K562 (cell line): ENCODE measurements around the gene RPS15A. TPM values are rescaled to one million over a fixed set of nuclear protein-coding genes. Genes with fewer than 3 reads are reported as not detected.

ENCODE experiments used
- BRCA1 ChIP-seq, 2 experiments: fragments of 450-650 bp in 1 of 2; sonication (generic) in 1 of 2; formaldehyde crosslinking in 1 of 2; IDR thresholded peaks; 2 replicates each; pipeline versions ENCODE4 v1.5.0 to v1.6.1; 2017 to 2020; ENCODE audit warnings: mild to moderate bottlenecking in 1 of 2, missing genetic modification reagents in 1 of 2
- ETV6 ChIP-seq, 3 experiments: fragments of 150-350 bp in 1 of 3; sonication (generic) in 1 of 3; formaldehyde crosslinking in 1 of 3; IDR thresholded peaks; 2 replicates each; pipeline versions ENCODE4 v1.6.1 to v1.8.0; 2014 to 2022; ENCODE audit warnings: borderline replicate concordance in 2 of 3, low read depth in 2 of 3, antibody characterized with exemption in 1 of 3, low read length in 1 of 3, mild to moderate bottlenecking in 1 of 3, missing genetic modification reagents in 1 of 3
- FUS ChIP-seq: fragments of 200-400 bp; formaldehyde crosslinking; optimal IDR thresholded peaks from 2 replicates; pipeline ENCODE3; 2017; ENCODE audit warnings: low read depth, low read length
- HDAC2 ChIP-seq: fragments of 450-650 bp; IDR thresholded peaks from 2 replicates; pipeline ENCODE4 v1.6.1; 2016; ENCODE audit warnings: mild to moderate bottlenecking
- KAT2B ChIP-seq: IDR thresholded peaks from one replicate; pipeline ENCODE4 v1.6.1; 2012; ENCODE audit warnings: low read depth, mild to moderate bottlenecking, control low read depth, inconsistent platforms, low read length, moderate library complexity
- LCOR ChIP-seq: sonication (generic); formaldehyde crosslinking; IDR thresholded peaks from 2 replicates; pipeline ENCODE4 v1.8.0; 2022; ENCODE audit warnings: mild to moderate bottlenecking, missing genetic modification reagents
- NONO ChIP-seq, 2 experiments: fragments of 200-400 bp in 1 of 2; fragments of 450-650 bp in 1 of 2; formaldehyde crosslinking in 1 of 2; IDR thresholded peaks; 2 replicates each; pipeline ENCODE4 v1.6.1; 2017; ENCODE audit warnings: low read depth in 2 of 2, mild to moderate bottlenecking in 2 of 2, moderate library complexity in 2 of 2, low read length in 1 of 2
- PHF20 ChIP-seq: fragments of 450-650 bp; IDR thresholded peaks from 2 replicates; pipeline ENCODE4 v1.6.1; 2018; ENCODE audit not compliant: partially characterized antibody
- SMARCA4 ChIP-seq: fragments of 450-650 bp; IDR thresholded peaks from 2 replicates; pipeline ENCODE4 v1.6.1; 2016
- THAP12 ChIP-seq: fragments of 250-450 bp; sonication (Bioruptor Pico); IDR thresholded peaks from 2 replicates; pipeline ENCODE4 v1.9.0; 2021; ENCODE audit warnings: mild to moderate bottlenecking, inconsistent platforms
- XRCC3 ChIP-seq: fragments of 450-650 bp; IDR thresholded peaks from 2 replicates; pipeline ENCODE4 v1.6.1; 2017; ENCODE audit warnings: mild to moderate bottlenecking, moderate library complexity
- ZBTB49 ChIP-seq: sonication (generic); formaldehyde crosslinking; IDR thresholded peaks from 2 replicates; pipeline ENCODE4 v1.8.0; 2022; ENCODE audit warnings: missing genetic modification reagents, mild to moderate bottlenecking, borderline replicate concordance
- ZBTB9 ChIP-seq: fragments of 450-650 bp; formaldehyde crosslinking; IDR thresholded peaks from 2 replicates; pipeline ENCODE4 v1.4.0; 2020; ENCODE audit warnings: mild to moderate bottlenecking, moderate library complexity
- ZFP30 ChIP-seq: fragments of 250-450 bp; sonication (Bioruptor Pico); IDR thresholded peaks from 2 replicates; pipeline ENCODE4 v1.8.0; 2022; ENCODE audit warnings: moderate library complexity, mild to moderate bottlenecking, inconsistent platforms, borderline replicate concordance
- ZNF324 ChIP-seq: fragments of 250-450 bp; sonication (Bioruptor Pico); IDR thresholded peaks from 2 replicates; pipeline ENCODE4 v1.4.0; 2020; ENCODE audit warnings: mild to moderate bottlenecking
- polyA plus RNA-seq, 8 experiments: library from polyadenylated mRNA; depleted of rRNA in 4 of 8; stranded (reverse) in 5 of 8; unstranded in 3 of 8; fragments of >200 nt; fragmentation: Nextera tagmentation in 2 of 8; fragmentation: Illumina TruSeq in 1 of 8; extraction: Ambion mirVana in 2 of 8; extraction: Trizol in 1 of 8; gene quantifications; 2 replicates each; pipeline versions ENCODE4 v1.2.1 to v1.2.3, GENCODE V29; 2011 to 2014; ENCODE audit warnings: inconsistent platforms in 1 of 8, missing spikeins in 1 of 8
- total RNA-seq, 7 experiments: library from RNA; depleted of rRNA in 6 of 7; stranded (reverse); fragments of >200 nt in 6 of 7; fragmentation: Illumina TruSeq in 2 of 7; extraction: Trizol in 2 of 7; gene quantifications; 2 replicates each; pipeline versions ENCODE4 v1.2.1 to v1.2.3, GENCODE V29; 2011 to 2021; ENCODE audit warnings: low replicate concordance in 1 of 7
- TF ChIP-seq, protein P1 (sequence below), 2 experiments: fragments of 450-650 bp in 1 of 2; IDR thresholded peaks; 2 replicates each; pipeline ENCODE4 v1.6.1; 2011 to 2017; ENCODE audit warnings: low read depth in 2 of 2, antibody characterized with exemption in 1 of 2, borderline replicate concordance in 1 of 2, low read length in 1 of 2, mild to moderate bottlenecking in 1 of 2, mixed read lengths in 1 of 2; ENCODE audit not compliant: control insufficient read depth in 1 of 2

RPS15A gene
- total and polyA plus RNA-seq, 9 of the 15 experiments (the other 6 are each of a cell fraction or from before 2014, with no cell fraction given), result 1,397 to 5,474 (median 2,798) TPM

- TF ChIP-seq BRCA1 (IDR thresholded peaks at IDR 0.05), result no peak
- TF ChIP-seq BRCA1 (CRISPR knock-in tag; IDR thresholded peaks at IDR 0.05), result no peak
- peak; percentile 82; the same call in 1 of the 2 replicates for TF ChIP-seq LCOR (CRISPR knock-in tag)
- peak; percentile 49; the same call in 1 of the 2 replicates for TF ChIP-seq ZBTB49 (CRISPR knock-in tag)
- TF ChIP-seq ZFP30, result no peak
- peak; percentile 33; the same call in 1 of the 2 replicates for TF ChIP-seq THAP12 (CRISPR knock-in tag)
- 0 out of 2 replicates have a peak, but pooled peaks have one; percentile 25 for TF ChIP-seq SMARCA4
- no peak for TF ChIP-seq XRCC3
- TF ChIP-seq PHF20, result peak; percentile 95
- TF ChIP-seq ETV6 (IDR thresholded peaks at IDR 0.05; ENCODE audit: borderline replicate concordance in 1 of 2, low read depth in 2 of 2, low read length in 1 of 2), result 0 out of 4 replicates have a peak, but pooled peaks have one; percentile 18 to 28
- TF ChIP-seq ETV6 (CRISPR knock-in tag; IDR thresholded peaks at IDR 0.05; ENCODE audit: borderline replicate concordance), result no peak
- no peak for TF ChIP-seq FUS
- peak; percentile 20 to 33; a peak in 2 of 4 replicates for TF ChIP-seq NONO (IDR thresholded peaks at IDR 0.05; ENCODE audit: low read depth in 2 of 2, low read length in 1 of 2)
- no peak for TF ChIP-seq ZNF324 (CRISPR knock-in tag)
- peak; percentile 81 for TF ChIP-seq ZBTB9
- no peak for TF ChIP-seq KAT2B
- no peak for TF ChIP-seq HDAC2
- TF ChIP-seq, protein P1, sequence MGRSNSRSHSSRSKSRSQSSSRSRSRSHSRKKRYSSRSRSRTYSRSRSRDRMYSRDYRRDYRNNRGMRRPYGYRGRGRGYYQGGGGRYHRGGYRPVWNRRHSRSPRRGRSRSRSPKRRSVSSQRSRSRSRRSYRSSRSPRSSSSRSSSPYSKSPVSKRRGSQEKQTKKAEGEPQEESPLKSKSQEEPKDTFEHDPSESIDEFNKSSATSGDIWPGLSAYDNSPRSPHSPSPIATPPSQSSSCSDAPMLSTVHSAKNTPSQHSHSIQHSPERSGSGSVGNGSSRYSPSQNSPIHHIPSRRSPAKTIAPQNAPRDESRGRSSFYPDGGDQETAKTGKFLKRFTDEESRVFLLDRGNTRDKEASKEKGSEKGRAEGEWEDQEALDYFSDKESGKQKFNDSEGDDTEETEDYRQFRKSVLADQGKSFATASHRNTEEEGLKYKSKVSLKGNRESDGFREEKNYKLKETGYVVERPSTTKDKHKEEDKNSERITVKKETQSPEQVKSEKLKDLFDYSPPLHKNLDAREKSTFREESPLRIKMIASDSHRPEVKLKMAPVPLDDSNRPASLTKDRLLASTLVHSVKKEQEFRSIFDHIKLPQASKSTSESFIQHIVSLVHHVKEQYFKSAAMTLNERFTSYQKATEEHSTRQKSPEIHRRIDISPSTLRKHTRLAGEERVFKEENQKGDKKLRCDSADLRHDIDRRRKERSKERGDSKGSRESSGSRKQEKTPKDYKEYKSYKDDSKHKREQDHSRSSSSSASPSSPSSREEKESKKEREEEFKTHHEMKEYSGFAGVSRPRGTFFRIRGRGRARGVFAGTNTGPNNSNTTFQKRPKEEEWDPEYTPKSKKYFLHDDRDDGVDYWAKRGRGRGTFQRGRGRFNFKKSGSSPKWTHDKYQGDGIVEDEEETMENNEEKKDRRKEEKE (IDR thresholded peaks at IDR 0.05; ENCODE audit: borderline replicate concordance in 1 of 2, control insufficient read depth in 1 of 2, low read depth in 2 of 2, low read length in 1 of 2), result peak in 1 of 2 experiments; percentile 49; a peak in 1 of 4 replicates
These were observed at the start of gene RPS15A (continued) for GRCh38 chr16:18789850-18790706.
